Breast epithelium (tissue), 4 donors: ENCODE data around the gene METTL18. TPM values are rescaled to one million over a fixed set of nuclear protein-coding genes. Genes with fewer than 3 reads are reported as not detected.

Experiments
- DNase-seq, 2 donors: peaks; one replicate each; pipeline ENCODE4 v3.0.0-alpha.2; 2019; ENCODE audit warnings: low spot score in 2 of 2
- H3K27ac ChIP-seq, 2 donors: fragments of 200-600 bp; sonication (generic) in 1 of 2; one replicate each; pipeline ENCODE4 v1.5.1; 2016 to 2019; ENCODE audit warnings: mild to moderate bottlenecking in 1 of 2
- H3K27me3 ChIP-seq, 2 donors: fragments of 200-600 bp; sonication (generic) in 1 of 2; one replicate each; pipeline versions ENCODE4 v1.5.1 to v1.6.0; 2017 to 2019; ENCODE audit warnings: control low read depth in 1 of 2, mild to moderate bottlenecking in 1 of 2
- H3K36me3 ChIP-seq: fragments of 200-600 bp; one replicate; pipeline ENCODE4 v1.5.1; 2019
- H3K4me1 ChIP-seq, 2 donors: fragments of 200-600 bp; sonication (generic); one replicate each; pipeline ENCODE4 v1.5.1; 2016 to 2019; ENCODE audit warnings: control low read depth in 1 of 2
- H3K4me3 ChIP-seq, 3 donors: fragments of 200-600 bp; sonication (generic); 1 replicate in 2 of 3; 2 replicates in 1 of 3; pipeline ENCODE4 v1.5.1; 2016 to 2019; ENCODE audit warnings: mild to moderate bottlenecking in 3 of 3, moderate library complexity in 2 of 3
- H3K9me3 ChIP-seq, 2 donors: fragments of 200-600 bp; sonication (generic) in 1 of 2; one replicate each; pipeline ENCODE4 v1.5.1; 2016 to 2019; ENCODE audit warnings: control low read depth in 1 of 2
- CTCF ChIP-seq, 3 donors: fragments of 450-650 bp; IDR thresholded peaks; one replicate each; pipeline ENCODE4 v1.5.1; 2016 to 2017; ENCODE audit warnings: antibody characterized with exemption in 3 of 3, mild to moderate bottlenecking in 3 of 3, moderate library complexity in 3 of 3
- POLR2A ChIP-seq: fragments of 450-650 bp; IDR thresholded peaks from one replicate; pipeline ENCODE4 v1.6.1; 2016; ENCODE audit warnings: antibody characterized with exemption, mild to moderate bottlenecking, moderate library complexity
- POLR2AphosphoS5 ChIP-seq, 3 donors: sonication (generic); formaldehyde crosslinking; IDR thresholded peaks; one replicate each; pipeline ENCODE4 v1.6.1; 2017; ENCODE audit warnings: antibody characterized with exemption in 3 of 3
- intact Hi-C: fragments of 100-400 bp; cut with DNase I; formaldehyde crosslinking; loops from one replicate; pipeline ENCODE4 v1.15.1; 2023; ENCODE audit warnings: low total_unique reads
- total RNA-seq, 3 donors: library from RNA; depleted of rRNA; stranded (reverse); fragments of >200 nt; gene quantifications; one replicate each; pipeline ENCODE4 v1.1.0, GENCODE V29; 2016

The METTL18 gene
- total RNA-seq, 3 donors from 2014 or later, result 4.3 to 6.9 (median 6.1) TPM

- H3K9me3 ChIP-seq, result no peaks in the 10 kb centered on the region
- no peaks in the 10 kb centered on the region for H3K4me1 ChIP-seq
- H3K4me3 ChIP-seq, result no peak overlapping the region
- intact Hi-C loops, result no loop called here
- no peak overlapping the region for H3K27ac ChIP-seq
- no peaks in the 10 kb centered on the region for H3K27me3 ChIP-seq
- TF ChIP-seq POLR2A (no peak), CTCF (IDR thresholded peaks at IDR 0.05) (no peak), POLR2AphosphoS5 (IDR thresholded peaks at IDR 0.05) (no peak)
- DNase-seq, result no peak
- no peaks in the 10 kb centered on the region for H3K36me3 ChIP-seq
Observed at GRCh38 chr1:169764919-169765318, 29.8 kb downstream of the METTL18 start.

DNA sequence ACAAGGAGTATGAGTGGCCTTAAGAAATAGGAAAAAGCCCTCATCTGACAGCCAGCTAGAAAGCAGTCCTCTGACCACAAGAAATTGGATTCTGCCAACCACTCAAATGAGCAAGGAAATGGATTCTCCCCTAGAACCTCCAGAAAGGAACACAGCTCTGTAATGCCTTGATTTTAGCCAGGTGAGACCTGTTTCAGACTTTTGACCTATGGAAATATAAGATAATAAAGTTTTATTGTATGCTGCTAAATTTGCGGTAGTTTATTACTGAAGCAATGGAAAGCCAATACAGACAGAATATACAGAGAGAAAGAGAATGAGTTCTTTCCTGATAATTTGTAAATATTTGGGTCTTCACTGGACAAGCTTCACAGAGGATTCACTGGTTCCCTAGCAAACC is 32.0 kb downstream of the METTL18 start:
- H3K4me3 ChIP-seq, result no peak overlapping the region
- no peaks in the 10 kb centered on the region for H3K27me3 ChIP-seq
- no peak overlapping the region for H3K27ac ChIP-seq
- DNase-seq, result no peak
- intact Hi-C loops, result no loop called here
- H3K9me3 ChIP-seq, result no peaks in the 10 kb centered on the region
- H3K36me3 ChIP-seq, result no peaks in the 10 kb centered on the region
- TF ChIP-seq CTCF (IDR thresholded peaks at IDR 0.05) (no peak), POLR2AphosphoS5 (IDR thresholded peaks at IDR 0.05) (no peak), POLR2A (no peak)
- no peaks in the 10 kb centered on the region for H3K4me1 ChIP-seq

DNA sequence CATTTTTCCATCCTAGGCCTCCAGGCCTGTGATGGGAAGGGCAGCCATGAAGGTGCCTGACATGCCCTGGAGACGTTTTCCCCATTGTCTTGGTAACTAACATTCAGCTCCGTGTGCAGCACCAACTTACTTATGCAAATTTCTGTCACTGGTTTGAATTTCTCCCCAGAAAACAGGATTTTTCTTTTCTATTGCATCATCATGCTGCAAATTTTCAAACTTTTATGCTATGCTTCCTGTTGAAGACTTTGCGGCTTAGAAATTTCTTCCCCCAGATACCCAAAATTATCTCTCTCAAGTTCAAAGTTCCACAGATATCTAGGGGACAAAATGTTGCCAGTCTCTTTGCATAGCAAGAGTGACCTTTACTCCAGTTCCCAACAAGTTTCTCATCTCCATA is 35.7 kb downstream of the METTL18 start:
- H3K9me3 ChIP-seq, result no peaks in the 10 kb centered on the region
- no peak for TF ChIP-seq POLR2A
- no peak for TF ChIP-seq CTCF (IDR thresholded peaks at IDR 0.05)
- TF ChIP-seq POLR2AphosphoS5 (IDR thresholded peaks at IDR 0.05), result no peak
- DNase-seq, result no peak
- H3K27ac ChIP-seq, result no peak overlapping the region
- intact Hi-C loops, result no loop called here
- H3K4me1 ChIP-seq, result no peaks in the 10 kb centered on the region
- no peak overlapping the region for H3K4me3 ChIP-seq
- no peaks in the 10 kb centered on the region for H3K36me3 ChIP-seq
- H3K27me3 ChIP-seq, result no peaks in the 10 kb centered on the region

DNA sequence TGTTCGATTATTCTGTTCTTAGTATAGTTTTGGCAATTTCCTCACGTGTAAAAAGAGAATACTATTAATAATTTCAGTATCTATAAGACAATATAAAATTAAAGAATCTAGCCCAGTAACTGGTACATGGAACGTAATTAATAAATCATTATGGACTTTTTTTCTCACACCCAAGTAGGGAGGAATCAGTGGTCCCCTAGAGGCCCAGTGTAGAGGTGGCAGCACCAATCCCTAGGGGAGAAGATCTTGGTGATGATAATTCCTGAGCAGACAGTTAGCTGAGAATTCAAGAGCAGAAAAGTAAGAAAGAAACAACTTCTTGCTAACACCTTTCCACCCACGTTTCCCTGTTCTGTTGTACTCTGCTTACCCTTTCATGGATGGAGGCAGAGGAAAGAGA is 41.2 kb downstream of the METTL18 start:
- no peaks in the 10 kb centered on the region for H3K36me3 ChIP-seq
- no peak overlapping the region for H3K27ac ChIP-seq
- H3K27me3 ChIP-seq, result no peaks in the 10 kb centered on the region
- intact Hi-C loops, result no loop called here
- no peaks in the 10 kb centered on the region for H3K9me3 ChIP-seq
- H3K4me3 ChIP-seq, result no peak overlapping the region
- no peak for DNase-seq
- no peaks in the 10 kb centered on the region for H3K4me1 ChIP-seq
- TF ChIP-seq POLR2AphosphoS5 (IDR thresholded peaks at IDR 0.05), result no peak
- no peak for TF ChIP-seq CTCF (IDR thresholded peaks at IDR 0.05)
- no peak for TF ChIP-seq POLR2A

- H3K27me3 ChIP-seq, result no peaks in the 10 kb centered on the region
- H3K9me3 ChIP-seq, result no peaks in the 10 kb centered on the region
- TF ChIP-seq POLR2AphosphoS5 (IDR thresholded peaks at IDR 0.05), result no peak
- no peak for TF ChIP-seq POLR2A
- TF ChIP-seq CTCF (IDR thresholded peaks at IDR 0.05), result no peak
- no peaks in the 10 kb centered on the region for H3K36me3 ChIP-seq
- no peaks in the 10 kb centered on the region for H3K4me1 ChIP-seq
- no peak overlapping the region for H3K27ac ChIP-seq
- DNase-seq, result no peak
- intact Hi-C loops, result no loop called here
- no peak overlapping the region for H3K4me3 ChIP-seq
Observed at GRCh38 chr1:169750041-169750440, 44.7 kb downstream of the METTL18 start.
